Gastrocnemius medialis (tissue), 4 donors: ENCODE measurements around the gene GFAP.

Experiments
- POLR2A ChIP-seq, 2 donors: fragments of 450-650 bp; IDR thresholded peaks; one replicate each; pipeline ENCODE4 v1.6.1; 2017; ENCODE audit warnings: antibody characterized with exemption in 2 of 2, mild to moderate bottlenecking in 2 of 2, moderate library complexity in 2 of 2
- TF ChIP-seq, protein P1 (sequence below), 5 experiments: fragments of 450-650 bp in 3 of 5; fragments of 200-600 bp in 2 of 5; sonication (generic) in 2 of 5; IDR thresholded peaks in 4 of 5; conservative IDR thresholded peaks in 1 of 5; 1 replicate in 4 of 5; 2 replicates in 1 of 5; pipeline ENCODE4 v1.5.1; 2016 to 2019; ENCODE audit warnings: antibody characterized with exemption in 5 of 5, mild to moderate bottlenecking in 3 of 5, moderate library complexity in 3 of 5

DNA sequence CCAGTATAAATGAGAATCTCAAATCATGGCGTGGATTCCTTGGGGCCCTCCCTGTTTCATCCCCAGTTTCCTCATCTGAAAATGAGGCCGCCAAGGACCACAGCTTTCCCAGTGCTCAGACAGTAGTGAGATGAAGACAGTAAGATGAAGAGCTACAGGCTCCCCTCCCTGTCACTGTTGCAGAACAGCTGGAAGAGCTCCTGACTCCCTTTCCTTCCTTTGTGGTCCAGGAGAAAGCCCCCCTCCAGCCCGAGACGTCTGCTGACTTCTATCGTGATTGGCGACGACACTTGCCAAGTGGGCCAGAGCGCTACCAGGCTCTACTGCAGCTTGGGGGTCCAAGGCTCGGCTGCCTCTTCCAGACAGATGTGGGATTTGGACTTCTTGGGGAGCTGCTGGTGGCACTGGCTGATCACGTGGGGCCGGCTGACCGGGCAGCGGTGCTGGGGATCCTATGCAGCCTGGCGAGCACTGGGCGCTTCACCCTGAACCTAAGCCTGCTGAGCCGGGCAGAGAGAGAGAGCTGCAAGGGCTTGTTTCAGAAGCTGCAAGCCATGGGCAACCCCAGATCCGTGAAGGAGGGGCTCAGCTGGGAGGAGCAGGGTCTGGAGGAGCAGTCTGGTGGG is 13.1 kb downstream of the GFAP start:
- TF ChIP-seq, protein P1, sequence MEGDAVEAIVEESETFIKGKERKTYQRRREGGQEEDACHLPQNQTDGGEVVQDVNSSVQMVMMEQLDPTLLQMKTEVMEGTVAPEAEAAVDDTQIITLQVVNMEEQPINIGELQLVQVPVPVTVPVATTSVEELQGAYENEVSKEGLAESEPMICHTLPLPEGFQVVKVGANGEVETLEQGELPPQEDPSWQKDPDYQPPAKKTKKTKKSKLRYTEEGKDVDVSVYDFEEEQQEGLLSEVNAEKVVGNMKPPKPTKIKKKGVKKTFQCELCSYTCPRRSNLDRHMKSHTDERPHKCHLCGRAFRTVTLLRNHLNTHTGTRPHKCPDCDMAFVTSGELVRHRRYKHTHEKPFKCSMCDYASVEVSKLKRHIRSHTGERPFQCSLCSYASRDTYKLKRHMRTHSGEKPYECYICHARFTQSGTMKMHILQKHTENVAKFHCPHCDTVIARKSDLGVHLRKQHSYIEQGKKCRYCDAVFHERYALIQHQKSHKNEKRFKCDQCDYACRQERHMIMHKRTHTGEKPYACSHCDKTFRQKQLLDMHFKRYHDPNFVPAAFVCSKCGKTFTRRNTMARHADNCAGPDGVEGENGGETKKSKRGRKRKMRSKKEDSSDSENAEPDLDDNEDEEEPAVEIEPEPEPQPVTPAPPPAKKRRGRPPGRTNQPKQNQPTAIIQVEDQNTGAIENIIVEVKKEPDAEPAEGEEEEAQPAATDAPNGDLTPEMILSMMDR (IDR thresholded peaks at IDR 0.05 in 4 of 5, conservative IDR thresholded peaks at IDR 0.05 in 1 of 5) = no peak
- no peak for TF ChIP-seq POLR2A (IDR thresholded peaks at IDR 0.05)
